MCF 10A (cell line): ENCODE measurements around the gene PITPNM3. TPM values are rescaled to one million over a fixed set of nuclear protein-coding genes. Genes with fewer than 3 reads are reported as not detected.
"Not testable (repeated sequence)": the region's sequence is repeated elsewhere in the genome, so short reads cannot be mapped to it uniquely, and the experiment has no call there.

Experiments used
- BruUV-seq: library from RNA; stranded (reverse); fragments of 400-500 nt; replicated peaks from 2 replicates; lab custom pipeline; 2021; lab: Mats Ljungman, UMichigan
- CTCF ChIA-PET: fragments of 300-600 bp; sonication (Branson Sonifier 250); formaldehyde crosslinking; extraction: SDS; loops from one replicate; lab custom pipeline; 2021; ENCODE audit warnings: antibody characterized with exemption, inconsistent platforms; lab: Yijun Ruan, JAX
- POLR2A ChIA-PET: fragments of 300-600, 350-650 bp; sonication (Branson Sonifier 250); formaldehyde crosslinking; extraction: SDS; loops from one replicate; lab custom pipeline; 2020; ENCODE audit warnings: antibody characterized with exemption, inconsistent platforms; lab: Yijun Ruan, JAX
- DNase-seq: peaks from one replicate; pipeline ENCODE4 v3.0.0-alpha.2; 2018; ENCODE audit not compliant: unreplicated experiment
- H3K27ac Mint-ChIP-seq: one replicate; pipeline ENCODE4 v1.8.0; 2022; ENCODE audit warnings: mild to moderate bottlenecking, low read depth, mixed read lengths; ENCODE audit not compliant: unreplicated experiment
- H3K27me3 Mint-ChIP-seq: one replicate; pipeline ENCODE4 v1.8.0; 2022; ENCODE audit warnings: mixed read lengths; ENCODE audit not compliant: insufficient read depth, unreplicated experiment
- H3K36me3 Mint-ChIP-seq: one replicate; pipeline ENCODE4 v1.8.0; 2022; ENCODE audit warnings: mild to moderate bottlenecking, moderate library complexity, mixed read lengths; ENCODE audit not compliant: insufficient read depth, unreplicated experiment
- H3K4me1 Mint-ChIP-seq: one replicate; pipeline ENCODE4 v1.8.0; 2022; ENCODE audit warnings: mixed read lengths; ENCODE audit not compliant: insufficient read depth, unreplicated experiment
- H3K4me3 Mint-ChIP-seq: one replicate; pipeline ENCODE4 v1.8.0; 2022; ENCODE audit warnings: mild to moderate bottlenecking, moderate library complexity, mixed read lengths; ENCODE audit not compliant: unreplicated experiment
- H3K9me3 Mint-ChIP-seq: one replicate; pipeline ENCODE4 v1.8.0; 2022; ENCODE audit warnings: mixed read lengths; ENCODE audit not compliant: unreplicated experiment
- CTCF ChIP-seq: fragments of 200-600 bp; IDR thresholded peaks from one replicate; pipeline ENCODE4 v1.8.0; 2022; ENCODE audit warnings: antibody characterized with exemption, mild to moderate bottlenecking; ENCODE audit not compliant: unreplicated experiment
- intact Hi-C: fragments of 100-400 bp; cut with micrococcal nuclease; formaldehyde crosslinking; loops from 2 replicates; pipeline ENCODE4 v1.14.1; 2022
- total RNA-seq: library from RNA; stranded (reverse); gene quantifications from 2 replicates; pipeline ENCODE4 v1.2.3, GENCODE V29; 2022

Gene PITPNM3
- total RNA-seq, 1 experiment from 2014 or later: 22.8 TPM

GRCh38 chr17:6596511-6596910, 40.2 kb upstream of the PITPNM3 start:
- BruUV-seq: no TSS peak
- Mint-ChIP-seq H3K27ac (no peak overlapping the region), H3K4me1 (peaks cover 8% of the 10 kb centered on the region), H3K27me3 (no peaks in the 10 kb centered on the region), H3K36me3 (peaks cover 73% of the 10 kb centered on the region), H3K9me3 (no peaks in the 10 kb centered on the region), H3K4me3 (no peak overlapping the region)
- intact Hi-C loops: no loop called here
- ChIA-PET POLR2A (interaction anchor here (1.0 kb wide), 1 partner anchor 31 kb away, joined by 4 read pairs; no protein-coding TSS in a partner anchor), CTCF (no interaction called here)
- no peak for TF ChIP-seq CTCF
- no peak for DNase-seq

DNA sequence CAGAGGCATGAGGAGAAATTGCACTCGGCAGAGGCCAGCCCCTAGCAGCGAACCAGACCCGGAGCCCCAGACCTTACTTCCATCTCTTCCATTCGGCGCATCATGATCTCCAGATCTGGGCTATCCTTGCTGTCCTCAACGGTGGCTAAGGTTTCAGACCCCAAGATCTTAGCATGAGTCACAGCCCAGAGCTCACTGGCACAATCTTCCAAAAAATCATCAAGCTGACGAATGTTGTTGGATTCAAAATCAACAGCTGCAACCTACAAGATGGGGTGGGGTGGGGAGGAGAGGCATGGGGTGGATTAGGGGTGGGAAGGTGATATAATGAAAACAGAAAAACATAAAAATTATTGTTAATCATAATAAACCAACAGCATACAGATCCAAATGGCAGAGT, 39.7 kb upstream of the PITPNM3 start:
- no peaks in the 10 kb centered on the region for H3K9me3 Mint-ChIP-seq

DNA sequence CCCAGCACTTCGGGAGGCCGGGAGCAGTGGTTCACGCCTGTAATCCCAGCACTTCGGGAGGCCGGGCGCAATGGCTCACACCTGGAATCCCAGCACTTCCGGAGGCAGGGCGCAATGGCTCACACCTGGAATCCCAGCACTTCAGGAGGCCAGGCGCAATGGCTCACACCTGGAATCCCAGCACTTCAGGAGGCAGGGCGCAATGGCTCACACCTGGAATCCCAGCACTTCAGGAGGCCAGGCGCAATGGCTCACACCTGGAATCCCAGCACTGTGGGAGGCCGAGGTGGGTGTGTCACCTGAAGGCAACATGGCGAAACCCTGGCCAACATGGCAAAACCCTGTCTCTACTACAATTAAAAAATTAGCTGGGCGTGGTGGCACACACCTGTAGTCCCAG, 37.0 kb upstream of the PITPNM3 start:
- H3K4me1 Mint-ChIP-seq: peaks cover 21% of the 10 kb centered on the region

More for the DNA sequence above, 39.7 kb upstream of the PITPNM3 start:
- BruUV-seq: no TSS peak
- no peak for TF ChIP-seq CTCF
- ChIA-PET POLR2A (interaction anchor here (1.0 kb wide), 1 partner anchor 31 kb away, joined by 4 read pairs; no protein-coding TSS in a partner anchor), CTCF (no interaction called here)
- Mint-ChIP-seq H3K36me3 (peaks cover 69% of the 10 kb centered on the region), H3K4me3 (no peak overlapping the region), H3K27ac (no peak overlapping the region), H3K4me1 (peaks cover 12% of the 10 kb centered on the region), H3K27me3 (no peaks in the 10 kb centered on the region)
- intact Hi-C loops: no loop called here
- no peak for DNase-seq

DNA sequence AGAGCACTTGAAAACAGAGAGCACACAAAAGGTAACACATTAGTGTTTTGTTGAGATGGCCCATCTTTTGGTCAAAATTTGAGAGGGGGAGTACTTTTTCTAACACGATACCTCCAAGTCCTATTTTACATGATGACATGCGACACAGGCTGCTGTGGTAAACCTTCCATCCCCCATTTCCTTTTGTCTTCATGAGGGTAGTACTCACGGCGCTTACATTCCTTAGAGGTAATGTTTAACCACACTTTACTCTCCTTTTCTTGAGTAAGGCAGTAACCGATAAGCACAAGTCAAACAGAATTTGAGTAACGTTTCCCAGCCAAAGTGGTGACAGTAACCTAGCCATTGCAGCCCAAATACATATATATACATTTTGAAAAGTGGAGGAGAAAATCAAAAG, 35.8 kb upstream of the PITPNM3 start:
- Mint-ChIP-seq H3K27me3 (no peaks in the 10 kb centered on the region), H3K9me3 (no peaks in the 10 kb centered on the region), H3K4me3 (peak overlapping the region; percentile 8), H3K36me3 (peaks cover 80% of the 10 kb centered on the region), H3K27ac (peak overlapping the region; percentile 64), H3K4me1 (peaks cover 21% of the 10 kb centered on the region)
- POLR2A ChIA-PET: interaction anchor here (1.1 to 4.7 kb wide), 11 partner anchors 8 to 119 kb away, joined by 3 to 38 read pairs (median 5); no protein-coding TSS in a partner anchor
- intact Hi-C loops: no loop called here
- CTCF ChIA-PET: interaction anchor here (1.1 to 4.0 kb wide), 2 partner anchors 117 to 119 kb away, joined by 4 to 16 read pairs; no protein-coding TSS in a partner anchor
- no TSS peak for BruUV-seq
- TF ChIP-seq CTCF: no peak
- DNase-seq: no peak

More for the DNA sequence above, 37.0 kb upstream of the PITPNM3 start:
- intact Hi-C loops, BruUV-seq, H3K27ac Mint-ChIP-seq, H3K4me3 Mint-ChIP-seq, DNase-seq, H3K9me3 Mint-ChIP-seq, H3K27me3 Mint-ChIP-seq: not testable (repeated sequence)
- peaks cover 77% of the 10 kb centered on the region for H3K36me3 Mint-ChIP-seq
- ChIA-PET POLR2A (interaction anchor here (0.7 kb wide), 1 partner anchor 107 kb away, joined by 3 read pairs; no protein-coding TSS in a partner anchor), CTCF (interaction anchor here (0.7 to 1.0 kb wide), 3 partner anchors 57 to 126 kb away, joined by 3 to 4 read pairs (median 3); no protein-coding TSS in a partner anchor)
